Fibroblast of skin of abdomen (primary cell): ENCODE measurements around the gene IQGAP2.

Experiments used
- DNase-seq: peaks from one replicate; pipeline ENCODE4 v3.0.0-alpha.2; 2013

Gene IQGAP2

GRCh38 chr5:76617229-76617628 lies 214.1 kb downstream of the IQGAP2 start:
- DNase-seq, result no peak

GRCh38 chr5:76617675-76618074 lies 214.6 kb downstream of the IQGAP2 start:
- DNase-seq, result peak; percentile 93

GRCh38 chr5:76620166-76620565 lies 217.1 kb downstream of the IQGAP2 start:
- no peak for DNase-seq

GRCh38 chr5:76622076-76622475 lies 219.0 kb downstream of the IQGAP2 start:
- no peak for DNase-seq

GRCh38 chr5:76622973-76623596 lies 220.0 kb downstream of the IQGAP2 start, which contains the start of gene F2RL2:
F2RL2 (minus strand) TSS chr5:76623403; CDS start chr5:76623230, 173 bp downstream.
- peak; percentile 89 for DNase-seq

GRCh38 chr5:76625087-76625815 lies 222.2 kb downstream of the IQGAP2 start:
- DNase-seq, result no peak

- DNase-seq, result no peak
These were observed 223.7 kb downstream of the IQGAP2 start for GRCh38 chr5:76626738-76627137.

GRCh38 chr5:76634661-76635060 lies 231.6 kb downstream of the IQGAP2 start:
- no peak for DNase-seq

- DNase-seq, result no peak
These were observed 234.4 kb downstream of the IQGAP2 start for GRCh38 chr5:76637490-76637889.

GRCh38 chr5:76638479-76638878 lies 235.4 kb downstream of the IQGAP2 start:
- no peak for DNase-seq

- DNase-seq, result peak; percentile 75
These were observed 238.5 kb downstream of the IQGAP2 start for GRCh38 chr5:76641514-76642120.

- DNase-seq, result peak; percentile 62
These were observed 239.4 kb downstream of the IQGAP2 start for GRCh38 chr5:76642390-76643040.

GRCh38 chr5:76643371-76643770 lies 240.3 kb downstream of the IQGAP2 start:
- DNase-seq, result no peak

- no peak for DNase-seq
These were observed 246.1 kb downstream of the IQGAP2 start for GRCh38 chr5:76649140-76649539.

- DNase-seq, result no peak
These were observed 249.8 kb downstream of the IQGAP2 start for GRCh38 chr5:76652809-76653414.

- no peak for DNase-seq
These were observed 254.0 kb downstream of the IQGAP2 start for GRCh38 chr5:76657091-76657490.

GRCh38 chr5:76657683-76658311 lies 254.7 kb downstream of the IQGAP2 start:
- no peak for DNase-seq

- DNase-seq, result no peak
These were observed 257.3 kb downstream of the IQGAP2 start for GRCh38 chr5:76660360-76660759.

GRCh38 chr5:76662521-76662920 lies 259.4 kb downstream of the IQGAP2 start:
- no peak for DNase-seq

- no peak for DNase-seq
These were observed 260.5 kb downstream of the IQGAP2 start for GRCh38 chr5:76663573-76663972.

GRCh38 chr5:76664079-76664478 lies 261.0 kb downstream of the IQGAP2 start:
- DNase-seq, result no peak

- DNase-seq, result no peak
These were observed 264.4 kb downstream of the IQGAP2 start for GRCh38 chr5:76667495-76667894.
